ENCODE results near the gene ITIH4. TPM values are rescaled to one million over a fixed set of nuclear protein-coding genes. Genes with fewer than 3 reads are reported as not detected.

Gene ITIH4
- total RNA-seq, 1 experiment from 2014 or later, result 4.1 TPM

GRCh38 chr3:52781741-52782140 lies 48.7 kb downstream of the ITIH4 start:
- Histone ChIP-seq H3K4me3 (ENCODE audit: low read depth, low read length) (no peak overlapping the region), H3K27me3 (replicated peaks; ENCODE audit: control insufficient read depth, insufficient read depth, low read length) (no peaks in the 10 kb centered on the region), H3K36me3 (ENCODE audit: control insufficient read depth, insufficient read depth, low read length) (no peaks in the 10 kb centered on the region), H3K4me1 (peaks cover 6% of the 10 kb centered on the region; the same call in 1 of the 2 replicates), H3K9me3 (no peaks in the 10 kb centered on the region)
- Mint-ChIP-seq H3K36me3 (ENCODE audit: insufficient read depth, unreplicated experiment) (no peaks in the 10 kb centered on the region), H3K27me3 (ENCODE audit: insufficient read depth, unreplicated experiment) (no peaks in the 10 kb centered on the region), H3K27ac (ENCODE audit: unreplicated experiment) (no peak overlapping the region), H3K4me3 (ENCODE audit: unreplicated experiment) (no peak overlapping the region), H3K4me1 (ENCODE audit: low read depth, unreplicated experiment) (no peaks in the 10 kb centered on the region), H3K9me3 (ENCODE audit: unreplicated experiment) (no peaks in the 10 kb centered on the region)
- intact Hi-C loops (cut with micrococcal nuclease; ENCODE audit: unreplicated experiment), result no loop called here
- CTCF ChIA-PET, result no interaction called here
- POLR2A ChIA-PET, result no interaction called here
- no peak for DNase-seq
- BruUV-seq (replicated peaks), result no TSS peak
- TF ChIP-seq, protein P1, sequence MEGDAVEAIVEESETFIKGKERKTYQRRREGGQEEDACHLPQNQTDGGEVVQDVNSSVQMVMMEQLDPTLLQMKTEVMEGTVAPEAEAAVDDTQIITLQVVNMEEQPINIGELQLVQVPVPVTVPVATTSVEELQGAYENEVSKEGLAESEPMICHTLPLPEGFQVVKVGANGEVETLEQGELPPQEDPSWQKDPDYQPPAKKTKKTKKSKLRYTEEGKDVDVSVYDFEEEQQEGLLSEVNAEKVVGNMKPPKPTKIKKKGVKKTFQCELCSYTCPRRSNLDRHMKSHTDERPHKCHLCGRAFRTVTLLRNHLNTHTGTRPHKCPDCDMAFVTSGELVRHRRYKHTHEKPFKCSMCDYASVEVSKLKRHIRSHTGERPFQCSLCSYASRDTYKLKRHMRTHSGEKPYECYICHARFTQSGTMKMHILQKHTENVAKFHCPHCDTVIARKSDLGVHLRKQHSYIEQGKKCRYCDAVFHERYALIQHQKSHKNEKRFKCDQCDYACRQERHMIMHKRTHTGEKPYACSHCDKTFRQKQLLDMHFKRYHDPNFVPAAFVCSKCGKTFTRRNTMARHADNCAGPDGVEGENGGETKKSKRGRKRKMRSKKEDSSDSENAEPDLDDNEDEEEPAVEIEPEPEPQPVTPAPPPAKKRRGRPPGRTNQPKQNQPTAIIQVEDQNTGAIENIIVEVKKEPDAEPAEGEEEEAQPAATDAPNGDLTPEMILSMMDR (IDR thresholded peaks at IDR 0.05; ENCODE audit: insufficient read depth in 1 of 2, low read depth in 1 of 2, low read length in 1 of 2, severe bottlenecking in 1 of 2, unreplicated experiment in 1 of 2), result no peak

DNA sequence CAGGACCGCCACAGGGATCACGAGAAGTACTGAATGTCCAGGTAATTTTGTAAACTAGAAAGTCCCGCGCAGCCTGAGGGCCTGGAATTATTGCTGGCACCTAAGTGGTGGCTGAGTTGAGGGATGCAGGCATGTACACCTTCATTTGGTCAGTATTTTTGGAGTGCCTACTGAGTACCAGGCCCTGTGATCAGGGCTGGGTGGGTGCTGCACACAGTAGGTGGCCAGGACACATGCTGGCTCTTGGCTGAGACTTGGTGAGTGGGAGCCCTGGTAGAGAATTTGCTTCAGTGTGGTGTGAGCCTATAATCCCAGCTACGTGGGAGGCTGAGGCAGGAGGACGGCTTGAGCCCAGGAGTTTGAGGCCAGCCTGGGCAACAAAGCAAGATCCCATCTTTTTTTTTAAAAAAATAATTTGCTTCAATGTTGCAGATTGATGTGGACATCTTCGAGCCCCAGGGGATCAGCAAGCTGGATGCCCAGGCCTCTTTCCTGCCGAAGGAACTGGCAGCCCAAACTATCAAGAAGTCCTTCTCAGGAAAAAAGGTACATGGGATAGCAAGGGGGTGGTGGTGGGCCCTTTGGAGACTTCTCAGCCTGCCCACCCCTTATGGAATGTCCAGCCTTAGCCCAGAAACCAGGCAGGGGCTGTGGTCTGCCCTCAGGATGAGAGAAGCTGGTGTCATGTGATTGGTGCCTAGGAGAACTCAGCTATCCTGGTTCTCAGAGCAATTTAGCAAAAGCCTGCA lies 50.5 kb downstream of the ITIH4 start:
- Histone ChIP-seq H3K27me3 (replicated peaks; ENCODE audit: control insufficient read depth, insufficient read depth, low read length) (no peaks in the 10 kb centered on the region), H3K4me1 (peaks cover 22% of the 10 kb centered on the region), H3K4me3 (ENCODE audit: low read depth, low read length) (no peak overlapping the region), H3K36me3 (ENCODE audit: control insufficient read depth, insufficient read depth, low read length) (no peaks in the 10 kb centered on the region), H3K9me3 (no peaks in the 10 kb centered on the region)
- Mint-ChIP-seq H3K36me3 (ENCODE audit: insufficient read depth, unreplicated experiment) (no peaks in the 10 kb centered on the region), H3K9me3 (ENCODE audit: unreplicated experiment) (no peaks in the 10 kb centered on the region), H3K27ac (ENCODE audit: unreplicated experiment) (no peak overlapping the region), H3K4me3 (ENCODE audit: unreplicated experiment) (no peak overlapping the region), H3K4me1 (ENCODE audit: low read depth, unreplicated experiment) (peaks cover 16% of the 10 kb centered on the region), H3K27me3 (ENCODE audit: insufficient read depth, unreplicated experiment) (no peaks in the 10 kb centered on the region)
- TF ChIP-seq, protein P1 (IDR thresholded peaks at IDR 0.05; ENCODE audit: insufficient read depth in 1 of 2, low read depth in 1 of 2, low read length in 1 of 2, severe bottlenecking in 1 of 2, unreplicated experiment in 1 of 2), result no peak
- DNase-seq, result no peak
- POLR2A ChIA-PET, result no interaction called here
- CTCF ChIA-PET, result no interaction called here
- BruUV-seq (replicated peaks), result no TSS peak
- intact Hi-C loops (cut with micrococcal nuclease; ENCODE audit: unreplicated experiment), result no loop called here

DNA sequence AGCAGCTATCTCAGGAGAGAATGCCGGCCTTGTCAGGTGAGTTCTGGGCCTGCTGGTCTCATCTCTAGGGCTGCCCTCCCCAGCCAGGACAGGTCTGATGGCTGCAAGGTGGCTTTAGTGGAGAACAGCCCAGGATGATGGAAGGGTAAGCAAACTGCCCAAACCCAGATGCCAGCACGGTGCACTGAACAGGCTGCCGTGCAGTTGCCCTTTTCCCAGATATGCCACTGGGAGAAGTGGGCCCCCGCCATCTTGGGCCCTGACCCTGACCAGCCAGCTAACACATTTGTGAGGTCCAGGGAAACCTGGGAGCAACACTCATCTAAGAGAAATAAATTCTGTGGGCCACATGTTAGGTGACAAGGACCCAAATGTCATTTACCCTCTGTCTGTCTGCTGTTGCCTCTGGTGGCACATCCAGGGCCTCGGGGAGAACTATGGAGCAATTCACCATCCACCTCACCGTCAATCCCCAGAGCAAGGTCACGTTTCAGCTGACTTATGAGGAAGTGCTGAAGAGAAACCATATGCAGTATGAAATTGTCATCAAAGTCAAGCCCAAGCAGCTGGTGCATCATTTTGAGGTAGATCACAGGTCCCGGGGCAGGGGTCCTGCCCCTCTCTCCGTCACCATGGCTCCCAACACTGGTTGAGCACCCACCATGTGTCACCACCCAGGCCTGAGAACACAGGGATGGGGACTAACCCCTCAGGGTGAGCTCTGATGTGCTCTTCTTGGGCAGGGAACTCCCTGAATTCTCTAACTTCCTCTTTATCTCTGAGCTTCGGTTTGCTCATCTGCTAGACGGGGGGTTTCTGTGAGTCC lies 51.2 kb downstream of the ITIH4 start:
- no TSS peak for BruUV-seq (replicated peaks)
- DNase-seq, result no peak
- ChIA-PET POLR2A (no interaction called here), CTCF (no interaction called here)
- H3K36me3 Mint-ChIP-seq (ENCODE audit: insufficient read depth, unreplicated experiment), result no peaks in the 10 kb centered on the region
- no peak overlapping the region for H3K27ac Mint-ChIP-seq (ENCODE audit: unreplicated experiment)
- intact Hi-C loops (cut with micrococcal nuclease; ENCODE audit: unreplicated experiment), result no loop called here
- H3K4me1 ChIP-seq, result peaks cover 26% of the 10 kb centered on the region
- no peak overlapping the region for H3K4me3 Mint-ChIP-seq (ENCODE audit: unreplicated experiment)
- no peaks in the 10 kb centered on the region for H3K9me3 Mint-ChIP-seq (ENCODE audit: unreplicated experiment)
- no peaks in the 10 kb centered on the region for H3K9me3 ChIP-seq
- no peak overlapping the region for H3K4me3 ChIP-seq (ENCODE audit: low read depth, low read length)
- H3K27me3 Mint-ChIP-seq (ENCODE audit: insufficient read depth, unreplicated experiment), result no peaks in the 10 kb centered on the region
- no peaks in the 10 kb centered on the region for H3K36me3 ChIP-seq (ENCODE audit: control insufficient read depth, insufficient read depth, low read length)
- peaks cover 20% of the 10 kb centered on the region for H3K4me1 Mint-ChIP-seq (ENCODE audit: low read depth, unreplicated experiment)
- TF ChIP-seq, protein P1 (IDR thresholded peaks at IDR 0.05; ENCODE audit: insufficient read depth in 1 of 2, low read depth in 1 of 2, low read length in 1 of 2, severe bottlenecking in 1 of 2, unreplicated experiment in 1 of 2), result no peak
- no peaks in the 10 kb centered on the region for H3K27me3 ChIP-seq (replicated peaks; ENCODE audit: control insufficient read depth, insufficient read depth, low read length)
